EL (cell line): ENCODE data around the gene MUC5AC.
"Not testable (repeated sequence)": the region's sequence is repeated elsewhere in the genome, so short reads cannot be mapped to it uniquely, and the experiment has no call there.

Experiments used
- DNase-seq: peaks from one replicate; pipeline ENCODE4 v3.0.0-alpha.2; 2016

MUC5AC gene

GRCh38 chr11:1163911-1164735 is 6.4 kb downstream of the MUC5AC start:
- no peak for DNase-seq

DNA sequence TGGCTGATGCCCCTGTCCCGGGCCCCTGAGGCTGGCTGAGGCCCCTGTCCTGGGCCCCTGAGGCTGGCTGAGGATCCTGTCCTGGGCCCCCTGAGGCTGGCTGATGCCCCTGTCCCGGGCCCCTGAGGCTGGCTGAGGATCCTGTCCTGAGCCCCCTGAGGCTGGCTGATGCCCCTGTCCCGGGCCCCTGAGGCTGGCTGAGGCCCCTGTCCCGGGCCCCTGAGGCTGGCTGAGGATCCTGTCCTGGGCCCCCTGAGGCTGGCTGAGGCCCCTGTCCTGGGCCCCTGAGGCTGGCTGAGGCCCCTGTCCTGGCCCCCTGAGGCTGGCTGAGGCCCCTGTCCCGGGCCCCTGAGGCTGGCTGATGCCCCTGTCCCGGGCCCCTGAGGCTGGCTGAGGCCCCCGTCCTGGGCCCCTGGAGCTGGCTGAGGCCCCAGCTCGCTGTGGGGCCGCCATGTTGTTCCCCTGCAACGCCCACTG is 7.1 kb downstream of the MUC5AC start:
- DNase-seq, result not testable (repeated sequence)

- DNase-seq, result no peak
These were observed 7.7 kb downstream of the MUC5AC start for GRCh38 chr11:1165256-1166041.

DNA sequence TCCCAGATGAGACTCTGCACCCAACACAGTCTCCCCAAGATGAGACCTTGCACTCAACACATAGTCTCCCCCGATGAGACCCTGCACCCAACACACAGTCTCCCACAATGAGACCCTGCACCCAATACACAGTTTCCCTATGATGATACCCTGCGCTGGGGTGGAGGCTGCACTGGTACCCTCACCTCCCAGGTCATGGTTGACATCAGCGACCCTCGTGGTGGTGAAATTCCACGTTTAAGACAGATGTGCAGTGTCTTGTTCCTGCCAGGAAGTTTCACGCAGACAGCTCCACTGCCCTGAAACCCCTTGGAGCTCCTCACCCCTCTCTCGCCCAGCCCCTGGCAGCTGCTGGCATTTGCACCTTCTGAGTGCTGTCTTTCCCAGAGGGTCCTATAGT is 9.5 kb downstream of the MUC5AC start:
- DNase-seq, result no peak

DNA sequence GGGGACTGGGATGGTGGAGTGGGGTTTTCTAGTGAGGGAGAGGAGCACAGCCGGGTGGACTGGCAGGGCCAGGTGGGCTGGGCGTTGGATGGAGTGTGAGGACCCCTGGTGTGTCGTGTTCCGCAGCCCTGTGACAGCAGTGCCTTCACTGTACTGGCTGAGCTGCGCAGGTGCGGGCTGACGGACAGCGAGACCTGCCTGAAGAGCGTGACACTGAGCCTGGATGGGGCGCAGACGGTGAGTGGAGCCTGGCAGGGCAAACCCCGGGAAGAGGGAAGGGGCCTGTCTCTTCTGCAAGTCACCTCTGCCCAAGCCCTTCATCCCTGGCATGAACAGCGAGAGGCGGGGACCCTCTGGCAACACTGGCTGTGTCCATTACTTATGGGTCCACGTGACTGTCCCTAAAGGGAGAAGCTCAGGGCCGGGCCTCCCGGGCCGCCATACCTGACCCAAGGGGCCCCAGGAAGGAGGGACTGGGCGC is 10.0 kb downstream of the MUC5AC start:
- no peak for DNase-seq

DNA sequence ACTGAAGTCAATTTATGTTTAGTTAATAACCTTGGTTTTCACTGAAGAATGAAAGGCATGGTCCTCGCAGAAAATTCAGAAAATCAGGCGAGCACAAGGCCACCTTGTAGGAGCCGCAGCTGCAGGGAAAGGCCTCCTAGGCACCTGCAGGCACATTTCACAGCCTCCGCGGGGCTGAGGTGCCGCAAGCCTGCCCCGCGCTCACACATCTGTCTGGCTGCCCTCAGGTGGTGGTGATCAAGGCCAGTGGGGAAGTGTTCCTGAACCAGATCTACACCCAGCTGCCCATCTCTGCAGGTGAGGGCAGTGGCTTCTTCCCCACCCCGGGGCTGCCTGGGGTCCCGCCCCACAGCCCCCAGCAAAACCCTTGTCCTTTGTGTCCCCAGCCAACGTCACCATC is 10.5 kb downstream of the MUC5AC start:
- no peak for DNase-seq

DNA sequence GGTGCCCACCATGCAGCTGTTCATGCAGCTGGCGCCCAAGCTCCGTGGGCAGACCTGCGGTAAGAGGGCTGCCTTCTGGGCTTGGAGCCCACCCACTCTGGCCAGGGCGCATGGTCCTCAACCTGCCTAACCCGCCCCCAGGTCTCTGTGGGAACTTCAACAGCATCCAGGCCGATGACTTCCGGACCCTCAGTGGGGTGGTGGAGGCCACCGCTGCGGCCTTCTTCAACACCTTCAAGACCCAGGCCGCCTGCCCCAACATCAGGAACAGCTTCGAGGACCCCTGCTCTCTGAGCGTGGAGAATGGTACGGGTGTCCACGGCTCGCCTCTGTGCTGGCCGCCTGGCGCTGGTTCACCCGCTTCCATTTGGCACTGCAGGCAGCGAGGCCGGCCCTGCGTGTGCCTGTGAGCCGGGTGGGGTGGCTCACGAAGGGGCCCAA is 11.0 kb downstream of the MUC5AC start:
- DNase-seq, result no peak

DNA sequence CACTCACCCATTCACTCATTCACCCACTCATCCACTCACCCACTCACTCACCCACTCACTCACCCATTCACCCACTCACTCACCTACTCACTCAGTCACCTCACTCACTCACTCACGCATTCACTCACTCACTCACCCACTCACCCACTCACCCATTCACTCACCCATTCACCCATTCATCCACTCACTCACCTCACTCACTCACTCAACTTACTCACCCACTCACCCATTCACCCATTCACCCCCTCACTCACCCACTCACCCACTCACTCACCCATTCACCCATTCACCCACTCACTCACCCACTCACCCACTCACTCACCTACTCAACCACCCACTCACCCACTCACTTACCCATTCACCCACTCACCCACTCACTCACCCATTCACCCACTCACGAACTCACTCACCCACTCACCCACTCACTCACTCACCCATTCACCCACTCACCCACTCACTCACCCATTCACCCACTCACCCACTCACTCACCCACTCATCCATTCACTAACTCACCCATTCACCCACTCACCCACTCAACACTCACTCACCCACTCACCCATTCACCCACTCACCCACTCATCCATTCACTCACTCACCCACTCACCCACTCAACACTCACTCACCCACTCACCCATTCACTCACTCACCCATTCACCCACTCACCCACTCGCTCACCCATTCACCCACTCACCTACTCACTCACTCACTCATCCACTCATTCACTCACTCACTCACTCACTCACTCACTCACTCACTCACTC is 13.7 kb downstream of the MUC5AC start:
- no peak for DNase-seq

GRCh38 chr11:1171985-1172728 is 14.4 kb downstream of the MUC5AC start:
- DNase-seq, result no peak

DNA sequence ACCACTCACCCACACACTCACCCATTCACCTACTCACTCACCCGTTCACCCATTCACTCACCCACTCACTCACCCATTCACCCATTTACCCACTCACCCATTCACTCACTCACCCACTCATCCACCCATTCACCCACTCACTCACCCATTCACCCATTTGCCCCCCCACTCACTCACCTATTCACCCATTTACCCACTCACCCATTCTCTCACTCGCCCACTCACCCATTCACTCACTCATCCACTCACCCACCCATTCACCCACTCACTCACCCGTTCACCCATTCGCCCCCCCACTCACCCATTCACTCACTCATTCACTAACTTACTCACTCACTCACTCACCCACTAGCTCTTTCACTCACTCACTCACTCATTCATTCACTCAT is 15.0 kb downstream of the MUC5AC start:
- no peak for DNase-seq

DNA sequence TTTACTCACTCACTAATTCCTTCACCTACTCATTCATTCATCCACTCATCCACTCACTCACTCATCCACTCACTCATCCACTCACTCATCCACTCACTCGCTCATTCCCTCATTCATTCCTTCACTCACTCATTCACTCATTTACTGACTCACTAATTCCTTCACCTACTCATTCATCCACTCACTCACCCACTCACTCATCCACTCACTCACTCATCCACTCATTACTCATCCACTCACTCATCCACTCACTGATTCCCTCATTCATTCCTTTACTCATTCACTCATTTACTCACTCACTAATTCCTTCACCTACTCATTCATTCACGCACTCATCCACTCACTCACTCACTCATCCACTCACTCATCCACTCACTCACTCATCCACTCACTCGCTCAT is 15.6 kb downstream of the MUC5AC start:
- DNase-seq, result not testable (repeated sequence)

DNA sequence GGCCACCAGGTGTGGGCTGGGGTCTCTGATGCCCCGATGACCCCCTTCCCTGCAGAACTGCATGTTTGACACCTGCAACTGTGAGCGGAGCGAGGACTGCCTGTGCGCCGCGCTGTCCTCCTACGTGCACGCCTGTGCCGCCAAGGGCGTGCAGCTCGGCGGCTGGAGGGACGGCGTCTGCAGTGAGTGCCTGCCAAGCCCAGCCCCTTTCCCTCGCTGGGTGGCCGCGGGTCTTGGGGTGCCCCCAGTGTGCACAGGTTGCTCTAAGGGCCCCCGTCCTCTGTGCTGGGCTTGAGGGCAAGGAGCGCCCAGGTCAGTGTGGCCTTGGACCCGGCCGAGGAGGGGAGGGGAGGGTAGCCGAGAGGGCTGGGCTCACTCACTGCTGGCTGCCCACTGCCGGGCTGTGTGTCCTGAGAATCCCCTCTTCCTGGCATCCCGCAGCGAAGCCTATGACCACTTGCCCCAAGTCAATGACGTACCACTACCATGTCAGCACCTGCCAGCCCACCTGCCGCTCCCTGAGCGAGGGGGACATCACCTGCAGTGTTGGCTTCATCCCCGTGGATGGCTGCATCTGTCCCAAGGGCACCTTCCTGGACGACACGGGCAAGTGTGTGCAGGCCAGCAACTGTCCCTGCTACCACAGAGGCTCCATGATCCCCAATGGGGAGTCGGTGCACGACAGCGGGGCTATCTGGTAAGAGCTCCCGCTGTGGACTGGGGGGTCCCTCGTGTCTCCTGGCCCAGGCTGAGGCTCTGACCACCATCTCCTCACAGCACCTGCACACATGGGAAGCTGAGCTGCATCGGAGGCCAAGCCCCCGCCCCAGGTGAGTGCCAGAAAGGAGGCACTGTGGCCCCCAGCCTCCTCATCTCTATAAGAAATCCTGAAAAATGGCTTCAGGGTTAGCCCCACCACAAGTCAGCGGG is 17.0 kb downstream of the MUC5AC start:
- no peak for DNase-seq

- no peak for DNase-seq
These were observed 17.9 kb downstream of the MUC5AC start for GRCh38 chr11:1175461-1176223.

GRCh38 chr11:1176224-1177019 is 18.7 kb downstream of the MUC5AC start:
- DNase-seq, result no peak

GRCh38 chr11:1177020-1177770 is 19.4 kb downstream of the MUC5AC start:
- no peak for DNase-seq

- no peak for DNase-seq
These were observed 20.0 kb downstream of the MUC5AC start for GRCh38 chr11:1177771-1178090.

DNA sequence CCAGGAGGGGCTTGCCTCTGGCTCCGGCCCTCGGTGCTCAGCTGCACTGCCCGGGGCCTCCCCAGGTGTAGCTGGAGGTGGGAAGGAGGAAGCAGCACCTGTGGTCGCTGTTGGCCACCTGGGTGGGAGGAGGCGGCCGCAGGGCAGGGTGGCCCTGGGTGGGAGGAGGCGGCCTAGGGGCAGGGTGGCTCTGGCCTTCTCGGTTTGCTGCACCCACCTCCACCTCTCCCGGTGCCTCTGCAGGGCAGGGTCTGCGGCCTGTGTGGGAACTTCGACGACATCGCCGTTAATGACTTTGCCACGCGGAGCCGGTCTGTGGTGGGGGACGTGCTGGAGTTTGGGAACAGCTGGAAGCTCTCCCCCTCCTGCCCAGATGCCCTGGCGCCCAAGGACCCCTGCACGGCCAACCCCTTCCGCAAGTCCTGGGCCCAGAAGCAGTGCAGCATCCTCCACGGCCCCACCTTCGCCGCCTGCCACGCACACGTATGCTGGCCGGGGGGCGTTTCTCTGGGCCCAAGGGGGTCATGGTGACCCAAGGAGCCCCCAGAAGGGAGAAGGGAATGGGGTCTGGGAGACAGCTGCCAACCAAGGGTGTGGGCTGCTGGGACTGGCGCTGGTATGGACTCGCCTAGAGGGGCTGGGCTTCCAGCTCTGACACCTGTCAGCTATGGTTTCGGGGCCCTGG is 20.6 kb downstream of the MUC5AC start:
- no peak for DNase-seq

- DNase-seq, result no peak
These were observed 21.2 kb downstream of the MUC5AC start for GRCh38 chr11:1178906-1179305.
